HEK293 (cell line): Measurements from ENCODE around the gene ANO3.

Experiments used
- CTCF ChIA-PET: fragments of 350-600 bp; formaldehyde crosslinking; extraction: SDS; loops from one replicate; lab custom pipeline; 2021; ENCODE audit warnings: antibody characterized with exemption; lab: Yijun Ruan, JAX
- POLR2A ChIA-PET: fragments of 300-600 bp; formaldehyde crosslinking; extraction: SDS; loops from one replicate; lab custom pipeline; 2020; ENCODE audit warnings: antibody characterized with exemption, inconsistent platforms; lab: Yijun Ruan, JAX
- H3K27ac ChIP-seq: fragments of 200-500 bp; sonication (Bioruptor generic); 2 replicates; pipeline ENCODE4 v1.5.1; 2014; ENCODE audit warnings: low read depth, low read length, control low read depth, inconsistent platforms; ENCODE audit errors: extremely low read depth
- H3K36me3 ChIP-seq, 2 experiments: fragments of 200-500 bp in 1 of 2; sonication (Bioruptor generic) in 1 of 2; 1 replicate in 1 of 2; 2 replicates in 1 of 2; pipeline ENCODE4 v1.5.1; 2014 to 2017; ENCODE audit warnings: inconsistent platforms in 2 of 2, low read length in 2 of 2; ENCODE audit not compliant: control insufficient read depth in 2 of 2, insufficient read depth in 1 of 2
- H3K4me1 ChIP-seq: fragments of 200-500 bp; sonication (Bioruptor generic); 2 replicates; pipeline ENCODE4 v1.5.1; 2014; ENCODE audit warnings: mild to moderate bottlenecking, low read length, inconsistent platforms; ENCODE audit not compliant: control insufficient read depth, insufficient read depth
- H3K4me3 ChIP-seq: 2 replicates; pipeline ENCODE4 v1.5.1; 2011; ENCODE audit warnings: low read depth, mild to moderate bottlenecking, control low read depth, low read length, moderate library complexity
- H3K9me3 ChIP-seq: fragments of 200-500 bp; sonication (Bioruptor generic); 2 replicates; pipeline ENCODE4 v1.5.1; 2014; ENCODE audit warnings: low read depth, low read length, inconsistent platforms; ENCODE audit not compliant: control insufficient read depth, insufficient read depth
- AEBP2 ChIP-seq: fragments of 450-650 bp; formaldehyde crosslinking; IDR thresholded peaks from 2 replicates; pipeline ENCODE4 v1.5.1; 2016; ENCODE audit warnings: missing biosample characterization, missing genetic modification characterization, borderline replicate concordance
- GLI4 ChIP-seq: fragments of 450-650 bp; formaldehyde crosslinking; IDR thresholded peaks from 2 replicates; pipeline ENCODE4 v1.5.1; 2016; ENCODE audit warnings: missing biosample characterization, missing genetic modification characterization
- KLF9 ChIP-seq: fragments of 450-650 bp; formaldehyde crosslinking; IDR thresholded peaks from 2 replicates; pipeline ENCODE4 v1.5.1; 2016; ENCODE audit warnings: missing biosample characterization, missing genetic modification characterization, low read depth
- TCF7L2 ChIP-seq: IDR thresholded peaks from 2 replicates; pipeline ENCODE4 v1.6.1; 2011; ENCODE audit warnings: low read depth, mild to moderate bottlenecking, inconsistent platforms, low read length, moderate library complexity, borderline replicate concordance
- ZBTB17 ChIP-seq: fragments of 450-650 bp; formaldehyde crosslinking; IDR thresholded peaks from 2 replicates; pipeline ENCODE4 v1.5.1; 2016; ENCODE audit warnings: missing biosample characterization, missing genetic modification characterization
- ZBTB7A ChIP-seq: fragments of 450-650 bp; formaldehyde crosslinking; IDR thresholded peaks from 2 replicates; pipeline ENCODE4 v1.5.1; 2016; ENCODE audit warnings: low read depth, missing biosample characterization, missing genetic modification characterization
- ZNF16 ChIP-seq: fragments of 450-650 bp; formaldehyde crosslinking; IDR thresholded peaks from 2 replicates; pipeline ENCODE4 v1.5.1; 2016; ENCODE audit warnings: low read depth, missing biosample characterization, missing genetic modification characterization
- ZNF19 ChIP-seq: fragments of 450-650 bp; formaldehyde crosslinking; IDR thresholded peaks from 2 replicates; pipeline ENCODE4; 2016; ENCODE audit warnings: missing biosample characterization, missing genetic modification characterization, low read depth
- ZNF211 ChIP-seq: fragments of 450-650 bp; formaldehyde crosslinking; IDR thresholded peaks from 2 replicates; pipeline ENCODE4 v1.5.1; 2016; ENCODE audit warnings: low read depth, missing biosample characterization, missing genetic modification characterization
- ZNF311 ChIP-seq: fragments of 450-650 bp; formaldehyde crosslinking; IDR thresholded peaks from 2 replicates; pipeline ENCODE4 v1.5.1; 2017; ENCODE audit warnings: missing biosample characterization, missing genetic modification characterization, borderline replicate concordance
- ZNF354C ChIP-seq: fragments of 450-650 bp; formaldehyde crosslinking; IDR thresholded peaks from 2 replicates; pipeline ENCODE4 v1.5.1; 2016; ENCODE audit warnings: missing biosample characterization, missing genetic modification characterization, low read depth, borderline replicate concordance
- ZNF514 ChIP-seq: fragments of 450-650 bp; formaldehyde crosslinking; IDR thresholded peaks from 2 replicates; pipeline ENCODE4 v1.5.1; 2016; ENCODE audit warnings: missing biosample characterization, missing genetic modification characterization
- ZNF530 ChIP-seq: fragments of 450-650 bp; formaldehyde crosslinking; IDR thresholded peaks from 2 replicates; pipeline ENCODE4 v1.5.1; 2016; ENCODE audit warnings: low read depth, missing biosample characterization, missing genetic modification characterization
- ZNF843 ChIP-seq: fragments of 450-650 bp; formaldehyde crosslinking; IDR thresholded peaks from 2 replicates; pipeline ENCODE4 v1.5.1; 2016; ENCODE audit warnings: missing biosample characterization, missing genetic modification characterization
- ZSCAN23 ChIP-seq: fragments of 450-650 bp; formaldehyde crosslinking; IDR thresholded peaks from 2 replicates; pipeline ENCODE4 v1.5.1; 2016; ENCODE audit warnings: missing biosample characterization, missing genetic modification characterization
- TF ChIP-seq, protein P1 (sequence below): fragments of 450-650 bp; formaldehyde crosslinking; optimal IDR thresholded peaks from 2 replicates; pipeline ENCODE3; 2016; ENCODE audit warnings: missing biosample characterization, mild to moderate bottlenecking, missing genetic modification characterization
- TF ChIP-seq, protein P2 (sequence below): fragments of 450-650 bp; formaldehyde crosslinking; IDR thresholded peaks from 2 replicates; pipeline ENCODE4 v1.5.0; 2017; ENCODE audit warnings: missing biosample characterization, missing genetic modification characterization, borderline replicate concordance
- TF ChIP-seq, protein P3 (sequence below): fragments of 450-650 bp; formaldehyde crosslinking; IDR thresholded peaks from 2 replicates; pipeline ENCODE4 v1.5.1; 2016; ENCODE audit warnings: missing biosample characterization, missing genetic modification characterization
- TF ChIP-seq, protein P4 (sequence below): fragments of 450-650 bp; formaldehyde crosslinking; IDR thresholded peaks from 2 replicates; pipeline ENCODE4 v1.5.1; 2016; ENCODE audit warnings: missing biosample characterization, missing genetic modification characterization

ANO3 gene

DNA sequence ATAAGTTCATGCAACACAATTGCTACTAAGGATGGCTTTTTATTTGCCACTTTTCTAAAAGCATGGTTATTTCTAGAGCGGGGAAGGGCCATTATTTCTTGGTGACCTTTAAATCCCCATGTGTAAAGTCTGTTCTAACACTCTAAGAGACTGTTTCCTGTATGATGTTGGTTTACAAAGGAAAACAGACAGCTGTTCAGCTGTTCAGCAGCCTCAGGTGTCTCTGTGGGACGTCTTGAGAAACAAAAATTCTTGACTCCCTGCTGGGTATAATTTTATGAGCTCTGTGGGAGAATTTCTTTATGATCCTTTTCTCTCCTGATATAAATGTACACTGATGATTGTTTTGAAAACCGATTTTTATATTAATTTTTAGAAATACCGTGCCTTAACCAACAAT is 226.3 kb downstream of the ANO3 start:
- Histone ChIP-seq H3K4me3 (no peak overlapping the region), H3K4me1 (no peaks in the 10 kb centered on the region), H3K9me3 (no peaks in the 10 kb centered on the region), H3K27ac (no peak overlapping the region), H3K36me3 (no peaks in the 10 kb centered on the region)
- ChIA-PET CTCF (no interaction called here), POLR2A (no interaction called here)
- TF ChIP-seq, protein P1, sequence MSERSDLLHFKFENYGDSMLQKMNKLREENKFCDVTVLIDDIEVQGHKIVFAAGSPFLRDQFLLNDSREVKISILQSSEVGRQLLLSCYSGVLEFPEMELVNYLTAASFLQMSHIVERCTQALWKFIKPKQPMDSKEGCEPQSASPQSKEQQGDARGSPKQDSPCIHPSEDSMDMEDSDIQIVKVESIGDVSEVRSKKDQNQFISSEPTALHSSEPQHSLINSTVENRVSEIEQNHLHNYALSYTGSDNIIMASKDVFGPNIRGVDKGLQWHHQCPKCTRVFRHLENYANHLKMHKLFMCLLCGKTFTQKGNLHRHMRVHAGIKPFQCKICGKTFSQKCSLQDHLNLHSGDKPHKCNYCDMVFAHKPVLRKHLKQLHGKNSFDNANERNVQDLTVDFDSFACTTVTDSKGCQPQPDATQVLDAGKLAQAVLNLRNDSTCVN (tag by site-specific recombination) = no peak
- TF ChIP-seq ZNF211 (tag by site-specific recombination) (no peak), ZNF311 (tag by site-specific recombination) (no peak), ZBTB17 (no peak)
- TF ChIP-seq, all 188 proteins: peak for 0

GRCh38 chr11:26569646-26570045 is 237.7 kb downstream of the ANO3 start:
- POLR2A ChIA-PET = no interaction called here
- H3K4me1 ChIP-seq = no peaks in the 10 kb centered on the region
- CTCF ChIA-PET = no interaction called here

DNA sequence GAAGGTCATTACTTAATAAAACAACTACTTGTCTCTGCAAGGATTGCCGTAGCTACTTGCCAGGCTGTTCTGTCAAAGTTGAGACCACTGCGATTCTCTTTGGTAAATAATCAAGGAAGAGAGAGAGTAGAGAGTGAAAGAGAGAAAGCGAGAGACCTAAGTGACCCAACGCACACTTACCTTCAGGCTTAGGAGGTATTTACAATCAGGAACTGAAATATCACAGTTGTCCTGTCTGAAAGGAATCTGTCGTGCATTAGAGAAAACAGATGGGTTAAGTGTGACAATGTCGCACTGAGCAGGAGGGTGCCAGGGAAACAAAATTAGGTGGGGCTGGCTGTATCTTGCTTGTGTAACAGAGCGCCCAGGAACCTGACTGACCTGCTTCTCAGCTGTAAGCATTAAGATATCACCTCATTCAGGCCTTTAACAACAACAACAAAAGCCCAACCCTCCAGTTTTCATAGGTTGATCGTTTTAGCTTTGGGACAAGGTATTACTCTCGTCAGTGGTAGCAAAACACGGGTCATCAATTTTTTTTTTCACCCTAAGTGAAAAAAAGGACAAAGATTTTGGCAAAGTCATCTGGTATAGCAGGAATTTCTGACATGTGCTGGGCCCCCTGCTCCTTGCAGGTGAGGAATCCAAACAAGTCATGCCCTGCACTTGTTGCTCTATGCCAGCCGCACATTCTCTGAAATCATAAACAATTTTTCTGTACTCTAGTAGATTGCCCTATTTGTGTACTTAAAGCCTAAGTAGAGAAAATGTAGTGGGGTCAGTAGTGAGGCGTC is 240.1 kb downstream of the ANO3 start, which contains the start of gene MUC15:
Gene MUC15 (minus strand): TSS at position 403 of the 794 bp plus-strand sequence. CDS start 5,169 bp downstream, outside the sequence.
- ChIA-PET POLR2A (no interaction called here), CTCF (interaction anchor here (0.5 kb wide), 1 partner anchor 93 kb away, joined by 3 read pairs; no protein-coding TSS in a partner anchor)
- Histone ChIP-seq H3K4me1 (no peaks in the 10 kb centered on the region), H3K4me3 (no peak within 1 kb of the TSS), H3K36me3 (no peaks in the 10 kb centered on the region), H3K9me3 (no peaks in the 10 kb centered on the region), H3K27ac (no peak within 1 kb of the TSS)
- TF ChIP-seq ZNF843 (tag by site-specific recombination) = no peak
- TF ChIP-seq ZSCAN23 (tag by site-specific recombination) = no peak
- TF ChIP-seq, protein P2, sequence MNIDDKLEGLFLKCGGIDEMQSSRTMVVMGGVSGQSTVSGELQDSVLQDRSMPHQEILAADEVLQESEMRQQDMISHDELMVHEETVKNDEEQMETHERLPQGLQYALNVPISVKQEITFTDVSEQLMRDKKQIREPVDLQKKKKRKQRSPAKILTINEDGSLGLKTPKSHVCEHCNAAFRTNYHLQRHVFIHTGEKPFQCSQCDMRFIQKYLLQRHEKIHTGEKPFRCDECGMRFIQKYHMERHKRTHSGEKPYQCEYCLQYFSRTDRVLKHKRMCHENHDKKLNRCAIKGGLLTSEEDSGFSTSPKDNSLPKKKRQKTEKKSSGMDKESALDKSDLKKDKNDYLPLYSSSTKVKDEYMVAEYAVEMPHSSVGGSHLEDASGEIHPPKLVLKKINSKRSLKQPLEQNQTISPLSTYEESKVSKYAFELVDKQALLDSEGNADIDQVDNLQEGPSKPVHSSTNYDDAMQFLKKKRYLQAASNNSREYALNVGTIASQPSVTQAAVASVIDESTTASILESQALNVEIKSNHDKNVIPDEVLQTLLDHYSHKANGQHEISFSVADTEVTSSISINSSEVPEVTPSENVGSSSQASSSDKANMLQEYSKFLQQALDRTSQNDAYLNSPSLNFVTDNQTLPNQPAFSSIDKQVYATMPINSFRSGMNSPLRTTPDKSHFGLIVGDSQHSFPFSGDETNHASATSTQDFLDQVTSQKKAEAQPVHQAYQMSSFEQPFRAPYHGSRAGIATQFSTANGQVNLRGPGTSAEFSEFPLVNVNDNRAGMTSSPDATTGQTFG = no peak
- no peak for TF ChIP-seq ZNF514 (tag by site-specific recombination)
- TF ChIP-seq ZNF354C (tag by site-specific recombination) = no peak
- TF ChIP-seq ZBTB7A (tag by site-specific recombination) = no peak
- TF ChIP-seq TCF7L2 = no peak

More at GRCh38 chr11:26569646-26570045, 237.7 kb downstream of the ANO3 start:
- TF ChIP-seq, protein P3, sequence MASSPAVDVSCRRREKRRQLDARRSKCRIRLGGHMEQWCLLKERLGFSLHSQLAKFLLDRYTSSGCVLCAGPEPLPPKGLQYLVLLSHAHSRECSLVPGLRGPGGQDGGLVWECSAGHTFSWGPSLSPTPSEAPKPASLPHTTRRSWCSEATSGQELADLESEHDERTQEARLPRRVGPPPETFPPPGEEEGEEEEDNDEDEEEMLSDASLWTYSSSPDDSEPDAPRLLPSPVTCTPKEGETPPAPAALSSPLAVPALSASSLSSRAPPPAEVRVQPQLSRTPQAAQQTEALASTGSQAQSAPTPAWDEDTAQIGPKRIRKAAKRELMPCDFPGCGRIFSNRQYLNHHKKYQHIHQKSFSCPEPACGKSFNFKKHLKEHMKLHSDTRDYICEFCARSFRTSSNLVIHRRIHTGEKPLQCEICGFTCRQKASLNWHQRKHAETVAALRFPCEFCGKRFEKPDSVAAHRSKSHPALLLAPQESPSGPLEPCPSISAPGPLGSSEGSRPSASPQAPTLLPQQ (tag by site-specific recombination) = no peak
- TF ChIP-seq KLF9 (no peak), GLI4 (no peak), AEBP2 (tag by site-specific recombination) (no peak), ZNF530 (tag by site-specific recombination) (no peak), ZNF19 (tag by site-specific recombination) (no peak), ZNF16 (tag by site-specific recombination) (no peak)
- TF ChIP-seq, protein P4, sequence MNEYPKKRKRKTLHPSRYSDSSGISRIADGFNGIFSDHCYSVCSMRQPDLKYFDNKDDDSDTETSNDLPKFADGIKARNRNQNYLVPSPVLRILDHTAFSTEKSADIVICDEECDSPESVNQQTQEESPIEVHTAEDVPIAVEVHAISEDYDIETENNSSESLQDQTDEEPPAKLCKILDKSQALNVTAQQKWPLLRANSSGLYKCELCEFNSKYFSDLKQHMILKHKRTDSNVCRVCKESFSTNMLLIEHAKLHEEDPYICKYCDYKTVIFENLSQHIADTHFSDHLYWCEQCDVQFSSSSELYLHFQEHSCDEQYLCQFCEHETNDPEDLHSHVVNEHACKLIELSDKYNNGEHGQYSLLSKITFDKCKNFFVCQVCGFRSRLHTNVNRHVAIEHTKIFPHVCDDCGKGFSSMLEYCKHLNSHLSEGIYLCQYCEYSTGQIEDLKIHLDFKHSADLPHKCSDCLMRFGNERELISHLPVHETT (tag by site-specific recombination) = no peak
- TF ChIP-seq, all 188 proteins: peak for 0
- H3K9me3 ChIP-seq = no peaks in the 10 kb centered on the region
- H3K27ac ChIP-seq = no peak overlapping the region
- no peak overlapping the region for H3K4me3 ChIP-seq
- H3K36me3 ChIP-seq = no peaks in the 10 kb centered on the region
